ENCODE measurements around the gene CNNM3.

GRCh38 chr2:96773922-96774321 lies 42.1 kb upstream of the CNNM3 start:
- no peak for TF ChIP-seq CTCF (IDR thresholded peaks at IDR 0.05)
- no peak for TF ChIP-seq POLR2A (IDR thresholded peaks at IDR 0.05)
